Ishikawa (cell line): ENCODE results near the gene DIAPH3.

Experiments
- CEBPB ChIP-seq: IDR thresholded peaks from 2 replicates; pipeline ENCODE4 v1.6.1; 2012
- CREB1 ChIP-seq: IDR thresholded peaks from 2 replicates; pipeline ENCODE4 v1.6.1; 2012; ENCODE audit warnings: low read depth
- EP300 ChIP-seq: IDR thresholded peaks from 2 replicates; pipeline ENCODE4 v1.6.1; 2012; ENCODE audit warnings: borderline replicate concordance
- MAX ChIP-seq: IDR thresholded peaks from 2 replicates; pipeline ENCODE4 v1.6.1; 2012
- RAD21 ChIP-seq: IDR thresholded peaks from 2 replicates; pipeline ENCODE4 v1.6.1; 2012; ENCODE audit warnings: low read depth
- REST ChIP-seq: IDR thresholded peaks from 2 replicates; pipeline ENCODE4 v1.6.1; 2012; ENCODE audit warnings: low read depth, mild to moderate bottlenecking
- TAF1 ChIP-seq: IDR thresholded peaks from 2 replicates; pipeline ENCODE4 v1.6.1; 2012; ENCODE audit warnings: low read depth, mild to moderate bottlenecking

- no peak for TF ChIP-seq CREB1
- TF ChIP-seq REST: no peak
- TF ChIP-seq TAF1: no peak
- no peak for TF ChIP-seq EP300
- TF ChIP-seq MAX: no peak
- no peak for TF ChIP-seq RAD21
- TF ChIP-seq CEBPB: no peak
These were observed 47.8 kb upstream of the DIAPH3 start for GRCh38 chr13:60211548-60211947.
